ELR (cell line): Measurements from ENCODE around the gene PLB1.

Source experiments
- DNase-seq: peaks from one replicate; pipeline ENCODE4 v3.0.0-alpha.2; 2015; ENCODE audit warnings: low read depth

PLB1 gene

DNA sequence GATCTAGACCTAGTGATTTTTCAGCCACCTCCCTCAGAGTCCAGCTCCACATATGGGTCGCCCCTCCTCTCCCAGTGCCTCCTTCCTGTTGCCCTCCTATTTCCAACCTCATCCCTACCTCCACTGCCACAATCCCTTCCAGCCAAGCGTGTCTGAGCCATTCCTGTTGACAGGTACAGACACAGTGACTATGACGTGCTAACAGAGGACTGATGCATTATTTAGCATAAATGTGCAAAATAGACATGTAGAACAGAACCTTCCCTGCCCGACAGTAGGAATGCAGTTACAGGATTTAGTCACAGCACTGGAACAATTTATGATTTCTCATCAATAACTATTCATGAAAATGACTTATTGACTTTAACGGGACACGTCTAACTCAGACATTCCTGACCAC is 171.4 kb downstream of the PLB1 start:
- no peak for DNase-seq

DNA sequence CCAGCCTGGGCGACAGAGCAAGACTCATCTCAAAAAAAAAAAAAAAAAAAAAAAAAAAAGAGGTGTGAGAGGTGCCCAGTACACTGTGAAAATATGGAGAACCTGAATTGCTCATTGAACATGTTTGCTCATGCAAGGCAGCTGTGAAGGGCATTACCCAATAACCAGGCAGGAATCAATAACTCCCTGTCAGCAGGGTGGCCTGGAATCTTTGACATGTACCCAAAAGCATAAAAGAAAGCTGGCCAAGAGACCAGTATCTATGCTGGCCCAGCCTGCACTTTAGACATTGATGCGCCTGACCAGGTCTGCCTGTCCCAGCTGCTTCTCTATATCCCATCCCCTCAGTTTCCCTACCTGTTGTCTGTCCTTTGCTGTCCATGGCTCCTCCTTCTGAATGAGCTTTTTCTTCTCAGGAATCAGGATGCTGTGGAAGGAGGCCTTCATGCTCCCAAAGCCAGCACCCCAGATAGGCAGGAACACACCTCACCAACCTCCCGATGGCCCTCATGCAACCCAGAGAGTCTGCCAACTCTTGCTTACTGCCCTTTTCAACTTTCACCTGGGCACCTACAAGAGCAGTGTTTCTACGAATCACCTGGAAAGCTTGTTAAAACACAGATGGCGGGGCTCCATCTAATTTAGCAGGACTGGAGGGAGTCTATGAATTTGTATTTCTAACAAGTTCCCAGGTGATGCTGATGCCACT is 172.4 kb downstream of the PLB1 start:
- DNase-seq, result no peak

DNA sequence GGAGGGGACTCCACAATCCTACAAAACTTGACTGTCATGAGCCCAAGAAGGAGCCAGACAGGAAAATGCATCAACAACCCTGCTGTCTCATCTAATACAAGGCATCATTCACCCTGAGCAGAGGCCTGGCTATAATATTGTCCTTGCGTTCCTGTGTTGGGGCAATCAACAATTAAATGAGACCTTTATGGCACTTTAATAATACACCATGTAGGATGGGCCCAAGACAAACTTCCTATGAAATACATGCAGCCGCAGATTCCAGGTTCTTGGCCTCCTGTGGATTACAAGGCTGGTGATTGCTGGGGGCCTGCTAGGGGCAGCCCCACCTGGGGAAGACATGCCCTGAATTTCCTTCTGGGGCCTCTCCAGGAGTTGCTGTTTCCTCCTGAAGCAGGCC is 173.0 kb downstream of the PLB1 start:
- DNase-seq, result no peak

DNA sequence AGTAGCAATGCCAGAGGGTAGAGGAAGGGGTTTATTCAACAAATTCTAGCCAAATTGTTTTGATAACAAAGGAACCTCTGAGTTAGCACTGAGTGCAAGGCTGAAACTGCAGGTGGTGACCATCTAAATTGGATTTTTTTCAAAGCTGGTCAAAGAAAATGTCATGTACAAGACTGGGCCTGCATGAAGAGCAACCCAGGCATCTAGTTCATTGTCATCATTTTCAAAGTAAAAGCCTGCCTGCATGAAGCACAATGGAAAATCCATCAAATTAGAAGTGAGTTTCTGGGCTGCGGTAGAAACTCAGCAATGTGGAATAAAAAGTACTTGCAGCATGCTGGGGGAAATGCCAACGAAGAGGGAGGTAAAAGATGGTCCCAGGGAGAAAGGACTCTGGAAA is 175.0 kb downstream of the PLB1 start:
- DNase-seq, result no peak

DNA sequence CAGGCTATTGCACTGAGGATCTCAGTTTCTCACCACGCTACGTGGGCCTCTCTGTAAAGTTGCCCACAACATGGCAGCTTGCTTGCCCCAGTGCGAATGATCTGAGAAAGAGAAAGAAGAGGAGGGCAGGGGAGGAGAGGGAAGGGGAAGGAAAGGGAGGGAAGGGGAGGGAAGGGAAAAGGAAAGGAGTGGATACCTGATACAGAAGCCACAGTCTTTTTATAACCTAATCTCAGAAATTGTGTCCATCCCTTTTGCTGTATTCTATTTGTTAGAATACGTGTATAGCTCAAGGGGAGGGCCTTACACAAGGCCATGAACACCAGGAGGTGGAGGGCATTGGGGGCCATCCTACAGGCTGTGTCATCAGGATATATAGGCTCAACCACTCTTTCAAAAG is 177.5 kb downstream of the PLB1 start:
- DNase-seq, result no peak

DNA sequence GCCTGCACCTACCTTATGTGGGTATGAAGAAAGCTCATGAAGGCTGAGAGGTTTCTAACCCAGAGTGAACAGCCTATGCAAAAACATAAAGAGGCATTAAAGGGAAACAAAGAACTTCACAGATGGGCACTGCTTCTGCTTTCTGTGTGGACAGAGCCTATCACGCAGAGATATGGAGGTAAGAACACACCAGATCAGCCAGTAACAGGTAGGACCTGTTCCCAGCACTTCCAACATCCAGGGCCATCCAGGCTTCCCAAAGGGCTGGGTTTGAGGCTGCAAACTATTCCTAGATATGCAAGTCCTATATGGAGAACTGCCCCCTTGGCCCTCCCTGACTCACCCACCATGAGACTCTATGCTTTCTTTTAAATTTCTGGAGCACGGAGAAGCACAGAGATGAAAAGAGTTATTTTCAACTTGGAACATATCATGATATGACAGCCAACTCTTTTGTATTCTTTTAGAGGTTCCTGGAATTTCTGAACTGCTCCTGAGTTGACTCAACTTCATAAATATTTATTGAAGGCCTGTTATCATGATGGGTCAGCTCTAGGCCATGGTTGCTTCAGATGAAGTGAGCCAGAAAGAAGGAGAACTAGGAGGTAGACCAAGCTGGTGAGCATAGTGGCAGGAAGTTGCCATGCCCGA is 178.3 kb downstream of the PLB1 start:
- DNase-seq, result peak; percentile 39

DNA sequence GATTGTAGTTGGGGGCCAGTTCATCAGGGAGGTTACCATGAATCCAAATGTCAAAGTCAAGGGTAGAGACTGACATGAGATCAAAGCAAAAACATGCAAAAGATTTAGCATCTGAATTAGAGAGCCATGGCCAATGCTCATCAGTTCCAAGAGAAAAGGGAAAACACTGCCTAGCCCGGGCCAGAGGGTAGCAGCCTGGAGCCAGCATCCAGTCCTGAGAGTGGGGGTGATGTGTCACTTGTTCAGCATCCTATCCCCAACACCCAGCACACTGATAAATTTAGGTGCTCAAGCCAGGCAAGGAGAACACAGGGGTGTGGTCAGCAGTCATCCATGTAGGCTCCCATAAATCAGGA is 178.8 kb downstream of the PLB1 start:
- no peak for DNase-seq

DNA sequence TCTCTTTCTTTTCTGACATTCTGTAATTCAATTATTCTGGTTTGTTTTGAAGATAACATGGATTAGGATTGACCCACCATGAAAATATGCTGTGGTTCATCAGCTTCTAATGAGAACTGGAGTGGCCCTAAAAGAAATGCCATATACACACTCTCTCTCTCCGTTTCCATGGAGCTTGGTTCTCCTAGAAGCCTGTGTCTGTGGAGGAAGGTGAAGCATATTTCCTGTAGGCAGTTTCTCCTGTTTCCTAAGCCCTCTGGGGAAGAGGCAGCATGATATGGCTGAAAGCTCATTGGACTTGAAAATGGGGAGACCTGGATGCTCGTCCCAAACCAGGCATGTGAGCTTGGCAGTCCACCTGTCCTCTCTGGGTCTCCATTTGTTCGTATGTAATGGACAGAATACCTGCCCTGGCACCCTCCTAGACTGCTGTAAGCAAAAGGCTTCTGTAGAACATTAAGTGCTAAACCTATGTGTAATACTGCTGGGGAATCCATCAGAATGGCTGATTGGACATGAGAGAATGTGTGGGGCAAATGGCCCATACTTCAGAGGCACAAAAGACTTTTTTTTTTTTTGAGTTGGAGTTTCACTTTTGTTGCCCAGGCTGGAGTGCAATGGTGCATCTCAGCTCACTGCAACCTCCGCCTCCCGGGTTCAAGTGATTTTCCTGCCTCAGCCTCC is 180.4 kb downstream of the PLB1 start:
- no peak for DNase-seq

DNA sequence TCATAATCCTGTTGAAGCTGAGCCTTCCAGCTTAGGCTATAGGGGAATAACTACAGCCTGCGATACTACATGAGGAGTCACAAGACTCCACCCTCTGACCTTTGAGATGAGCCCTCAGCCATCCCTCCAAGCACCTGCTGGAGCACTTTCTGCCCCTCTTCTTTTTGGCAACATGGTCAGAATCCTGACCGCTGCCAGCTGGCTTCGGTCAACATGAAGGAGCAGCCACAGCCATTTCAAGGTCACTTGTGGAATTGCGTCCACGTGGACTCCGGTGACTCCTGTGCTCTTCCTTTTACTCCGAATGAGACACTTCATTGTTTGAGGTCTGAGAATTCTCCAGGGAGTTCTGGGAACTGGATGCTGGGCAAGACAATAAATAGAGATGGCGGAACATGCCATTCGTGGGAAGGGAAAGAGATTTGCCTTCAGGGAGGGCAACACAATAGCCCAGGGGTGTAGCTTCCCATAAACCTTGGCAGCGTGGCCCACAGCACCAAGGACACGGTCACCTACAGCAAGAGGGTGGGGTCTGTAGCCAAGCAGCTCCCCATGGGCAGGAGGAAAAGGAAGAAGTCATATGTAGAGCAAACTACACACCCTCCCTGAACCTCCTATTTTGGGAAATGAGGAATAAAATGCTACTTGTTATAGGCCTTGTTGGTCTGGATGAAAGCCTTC is 182.5 kb downstream of the PLB1 start:
- no peak for DNase-seq

DNA sequence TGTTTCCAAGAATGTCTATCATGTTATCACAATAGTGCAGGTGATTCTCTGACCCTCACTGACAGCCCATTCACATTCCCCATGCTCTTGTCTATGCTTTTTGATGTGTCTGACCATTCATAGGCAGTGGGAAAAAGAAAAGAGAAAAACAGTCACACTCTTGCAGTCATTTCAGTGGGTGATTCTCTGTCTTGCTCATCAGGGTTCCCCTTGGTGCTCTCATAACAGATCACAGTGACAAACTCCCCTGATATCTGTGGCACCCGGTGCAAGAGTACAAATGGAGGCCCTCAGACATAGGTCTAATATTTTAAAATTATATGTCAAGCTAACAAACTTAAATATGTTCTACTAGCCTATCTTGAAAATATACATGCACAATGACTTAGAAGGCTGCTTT is 183.1 kb downstream of the PLB1 start:
- no peak for DNase-seq

DNA sequence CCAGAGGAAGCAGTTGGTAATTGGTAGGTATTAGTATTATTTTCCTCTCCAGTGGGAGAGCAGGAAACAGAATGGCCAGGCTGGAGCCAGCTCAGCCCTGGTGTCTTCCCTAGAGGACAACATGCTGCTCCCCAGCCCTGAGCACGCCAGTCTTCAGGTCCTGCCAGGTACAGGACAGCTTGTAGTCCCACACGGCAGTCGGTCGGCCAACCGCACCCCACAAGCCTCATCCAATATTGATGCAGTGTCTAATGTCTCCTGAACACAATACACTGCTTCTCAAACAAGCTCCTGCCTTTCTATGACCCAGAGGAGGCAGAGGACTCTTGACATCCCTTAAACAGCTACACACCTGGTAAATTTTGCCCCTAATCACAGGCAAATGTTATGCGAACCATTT is 184.8 kb downstream of the PLB1 start:
- no peak for DNase-seq

DNA sequence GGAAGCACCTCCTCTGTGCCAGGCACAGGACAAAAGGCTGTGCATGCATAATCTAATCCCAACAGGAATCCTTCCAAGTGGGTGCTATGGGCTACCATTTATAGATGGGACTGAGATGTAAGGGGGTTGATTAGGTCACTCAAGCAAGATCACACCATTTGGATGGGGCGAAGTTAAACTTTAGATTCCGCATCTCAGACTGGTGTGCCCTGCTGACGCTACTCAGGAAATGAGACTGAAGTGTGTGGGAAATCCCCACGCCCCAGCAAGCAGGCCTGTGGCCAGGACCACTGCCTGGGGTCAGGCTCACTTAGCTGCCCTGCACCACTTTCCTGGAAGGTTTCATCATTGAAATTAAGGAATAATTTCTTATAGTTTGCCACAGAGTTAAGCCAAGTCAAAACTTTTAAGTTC is 185.3 kb downstream of the PLB1 start:
- DNase-seq, result peak; percentile 81

DNA sequence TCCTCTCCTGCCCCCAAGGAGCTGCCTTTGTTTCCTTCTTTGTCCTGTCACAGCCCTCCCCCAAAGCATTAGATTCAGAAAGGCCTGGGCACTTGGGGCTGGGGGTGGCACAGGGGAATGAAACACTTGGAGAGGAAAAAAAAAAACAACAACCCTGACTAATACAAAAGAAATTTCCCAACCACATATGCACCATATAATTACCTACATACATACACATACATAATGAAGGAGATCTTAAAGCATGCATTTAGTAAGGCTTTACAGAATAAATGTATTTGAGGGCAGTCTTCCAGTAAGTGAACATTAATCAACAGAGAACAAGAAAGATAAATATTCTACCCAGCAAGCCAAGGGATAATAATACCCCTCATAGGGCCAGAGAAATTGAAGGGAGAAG is 185.7 kb downstream of the PLB1 start:
- DNase-seq, result peak; percentile 61

DNA sequence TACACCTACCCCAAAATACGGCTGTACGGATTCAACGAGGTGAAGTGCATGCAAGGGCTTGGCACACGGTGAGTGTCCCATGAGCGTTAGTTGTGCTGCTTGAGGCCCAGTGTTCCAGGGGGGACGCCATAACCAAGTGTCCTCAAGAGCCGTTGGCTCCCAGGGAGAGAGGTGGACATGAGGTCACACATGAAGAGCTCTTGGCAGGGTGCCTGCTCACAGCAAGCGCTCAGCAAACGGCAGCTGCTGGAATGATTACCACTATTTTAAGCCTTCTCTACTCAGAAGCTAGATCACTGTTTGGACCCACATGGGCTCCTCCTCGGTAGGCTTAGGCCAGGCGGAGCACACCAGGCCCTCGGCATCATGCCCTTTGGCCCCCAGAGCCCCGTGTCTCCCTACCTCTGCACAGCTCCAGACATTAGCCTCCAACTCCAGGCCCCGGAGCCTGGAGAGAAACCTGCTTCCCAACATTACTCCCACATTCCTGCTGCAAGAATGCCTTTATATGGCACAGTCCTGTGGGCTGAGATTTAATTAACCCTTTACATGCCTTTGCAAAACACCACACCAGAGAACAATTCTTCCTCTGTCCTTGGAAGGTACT is 187.3 kb downstream of the PLB1 start:
- DNase-seq, result peak; percentile 65

DNA sequence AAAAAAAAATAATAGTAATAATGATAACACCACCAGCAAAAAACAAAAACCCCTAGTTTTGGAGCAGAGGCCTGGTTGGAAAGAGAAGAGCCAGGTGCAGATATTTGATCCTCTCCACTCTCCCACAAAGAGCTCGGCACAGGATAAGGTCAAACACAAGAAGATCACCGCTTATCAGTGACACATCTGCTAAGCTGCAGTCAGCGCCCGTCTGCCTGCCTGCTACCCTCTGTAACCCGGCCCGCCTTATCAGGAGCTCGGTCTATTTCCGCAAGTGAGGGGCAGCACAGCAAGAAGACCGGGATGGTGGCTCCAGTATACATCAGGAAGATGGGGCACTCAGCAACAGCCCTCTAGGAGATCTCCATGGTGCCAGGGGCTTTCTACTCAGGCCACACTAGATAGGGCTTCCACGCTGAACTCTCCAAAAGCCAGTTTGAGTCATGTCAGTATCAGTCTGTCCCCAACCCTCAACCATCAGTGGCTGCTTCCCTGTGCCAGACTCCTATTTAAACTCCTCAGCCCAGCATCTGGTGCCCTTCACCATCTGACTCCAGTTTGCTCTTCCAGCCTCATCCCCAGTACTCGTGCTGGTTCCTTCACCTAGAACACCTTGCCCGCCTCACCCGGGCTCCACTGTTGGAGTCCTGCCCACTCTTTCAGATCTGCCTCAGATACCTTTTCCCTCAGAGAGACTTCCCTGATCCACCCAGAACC is 188.4 kb downstream of the PLB1 start:
- DNase-seq, result no peak

DNA sequence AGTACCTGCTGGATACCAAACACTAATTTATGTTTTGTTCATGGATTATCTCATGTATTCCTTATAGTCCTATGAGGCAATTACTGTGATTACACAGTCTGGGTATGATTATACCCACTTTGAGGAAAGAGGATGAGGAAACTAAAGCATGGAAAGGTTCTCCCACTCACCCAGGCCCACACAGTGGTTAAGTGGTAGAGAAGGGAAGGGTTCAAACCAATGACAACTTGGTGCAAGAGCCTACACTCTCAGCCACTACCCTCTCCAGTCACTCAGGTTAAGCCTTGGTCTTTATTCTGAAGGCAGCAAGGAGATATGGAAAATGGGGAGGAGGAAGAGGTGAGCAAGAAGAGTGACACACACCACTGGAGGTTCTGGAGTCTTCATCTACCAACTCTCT is 191.3 kb downstream of the PLB1 start:
- no peak for DNase-seq

DNA sequence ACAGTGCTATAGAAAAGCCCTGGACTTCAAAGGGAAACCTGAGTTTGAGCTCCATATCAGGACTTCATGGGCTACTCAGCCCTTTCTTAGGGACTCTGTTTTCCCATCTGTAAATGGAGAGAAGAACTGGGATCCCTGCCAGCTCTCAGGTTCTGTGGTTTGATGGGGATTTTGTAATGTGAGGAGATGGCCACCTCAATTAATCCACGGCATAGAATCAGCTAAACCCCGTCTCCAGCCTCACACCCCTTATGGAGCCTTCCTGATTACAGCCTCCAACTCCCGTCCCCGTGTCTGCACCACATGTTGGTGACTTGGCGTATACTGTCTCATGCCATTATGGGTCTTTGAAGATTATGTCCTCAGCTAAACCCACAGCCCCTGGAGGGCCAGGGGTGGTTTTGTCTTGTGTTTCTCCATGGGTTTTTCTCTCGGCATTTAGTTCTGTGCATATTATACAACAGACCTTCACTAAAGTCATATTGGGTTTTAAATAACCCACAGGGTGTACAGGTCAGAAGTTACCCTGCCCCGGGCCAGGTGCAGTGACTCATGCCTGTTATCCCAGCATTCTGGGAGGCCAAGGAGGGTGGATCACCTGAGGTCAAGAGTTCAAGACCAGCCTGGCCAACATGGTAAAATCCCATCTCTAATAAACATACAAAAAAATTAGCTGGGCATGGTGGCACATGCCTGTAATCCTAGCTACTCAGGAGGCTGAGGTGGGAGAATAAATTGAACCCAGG is 192.0 kb downstream of the PLB1 start:
- DNase-seq, result no peak

DNA sequence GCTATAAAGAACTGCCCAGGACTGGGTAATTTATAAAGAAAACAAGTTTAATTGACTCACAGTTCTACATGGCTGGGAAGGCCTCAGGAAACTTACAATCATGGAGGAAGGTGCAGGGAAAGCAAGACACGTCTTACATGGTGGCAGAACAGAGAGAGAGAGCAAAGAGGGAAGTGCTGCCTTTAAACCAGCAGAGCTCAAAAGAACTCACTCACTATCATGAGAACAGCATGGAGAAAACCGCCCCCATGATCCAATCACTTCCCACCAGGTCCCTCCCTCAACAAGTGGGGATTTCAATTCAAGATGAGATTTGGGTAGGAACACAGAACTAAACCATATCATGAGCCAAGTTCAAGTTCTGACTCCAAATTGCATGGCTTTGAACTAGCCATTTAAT is 193.0 kb downstream of the PLB1 start:
- no peak for DNase-seq

DNA sequence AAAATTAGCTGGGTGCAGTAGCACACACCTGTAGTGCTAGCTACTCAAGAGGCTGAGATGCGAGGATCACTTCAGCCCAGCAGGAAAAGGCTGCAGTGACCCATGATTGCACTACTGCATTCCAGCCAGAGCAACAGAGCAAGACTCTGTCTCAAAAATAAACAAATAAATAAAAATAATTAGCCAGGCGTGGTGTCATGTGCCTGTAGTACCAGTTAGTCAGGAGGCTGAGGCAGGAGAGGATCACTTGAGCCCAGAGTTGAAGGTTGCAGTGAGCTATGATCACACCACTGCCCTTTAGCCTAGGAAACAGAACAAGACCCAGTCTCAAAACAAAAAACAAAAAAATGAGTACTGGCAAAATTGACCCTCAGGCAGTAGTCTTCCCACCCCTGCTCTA is 193.9 kb downstream of the PLB1 start:
- no peak for DNase-seq

DNA sequence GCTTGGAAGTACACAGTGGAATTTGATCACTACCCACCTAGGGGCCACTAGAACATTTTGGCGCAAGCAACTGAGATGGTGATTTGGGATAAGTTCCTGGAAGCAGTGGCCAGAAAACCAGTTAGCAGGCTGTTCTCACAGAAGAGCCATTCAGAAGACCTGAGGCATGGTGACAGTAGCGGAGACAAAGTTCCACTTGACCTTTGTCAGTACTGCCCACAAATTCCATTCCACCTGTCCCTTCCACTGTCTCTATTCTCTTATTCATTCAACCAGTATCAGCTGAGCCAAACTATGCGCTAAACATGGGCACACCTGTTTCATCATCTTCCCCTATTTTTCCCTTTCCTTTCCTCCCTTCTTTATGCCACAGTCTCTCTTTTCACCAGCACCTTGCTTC is 196.6 kb downstream of the PLB1 start:
- no peak for DNase-seq

DNA sequence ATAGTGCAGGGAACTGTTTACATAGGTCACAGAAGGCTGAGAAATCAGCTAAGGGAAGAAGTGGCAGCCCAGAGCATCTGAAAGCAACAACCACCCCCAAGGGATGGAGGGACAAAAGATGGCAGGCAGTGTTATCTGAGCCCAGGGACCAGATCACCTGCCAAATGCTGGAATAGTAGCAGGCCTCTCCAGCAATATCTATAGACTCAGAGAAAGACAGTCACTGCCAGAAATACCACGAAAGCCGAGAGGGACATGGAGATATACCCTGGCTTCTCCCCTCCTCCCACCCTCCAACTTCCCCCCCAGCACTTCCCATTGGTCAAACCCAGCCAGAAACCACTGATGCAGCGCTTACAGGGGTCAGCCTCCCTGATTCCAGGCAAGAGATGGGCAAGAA is 197.4 kb downstream of the PLB1 start:
- DNase-seq, result no peak
